Hepatocyte (in vitro differentiated cells): Measurements from ENCODE around the gene TSEN15. TPM values are rescaled to one million over a fixed set of nuclear protein-coding genes. Genes with fewer than 3 reads are reported as not detected.

Source experiments
- DNase-seq: peaks from one replicate; pipeline ENCODE4 v3.0.0-alpha.2; 2016; ENCODE audit warnings: low spot score
- H2AFZ ChIP-seq: fragments of 200-600 bp; sonication (generic); 2 replicates; pipeline ENCODE4 v1.6.0; 2016; ENCODE audit warnings: antibody characterized with exemption, mild to moderate bottlenecking
- H3K27ac ChIP-seq: fragments of 200-600 bp; sonication (generic); 2 replicates; pipeline ENCODE4 v1.5.1; 2016; ENCODE audit warnings: mild to moderate bottlenecking
- H3K27me3 ChIP-seq: fragments of 200-600 bp; sonication (generic); 2 replicates; pipeline ENCODE4 v1.6.1; 2016
- H3K36me3 ChIP-seq: fragments of 200-600 bp; sonication (generic); replicated peaks from 2 replicates; pipeline ENCODE4 v1.5.1; 2016; ENCODE audit warnings: low read depth; ENCODE audit not compliant: insufficient read depth
- H3K4me1 ChIP-seq: fragments of 200-600 bp; sonication (generic); 2 replicates; pipeline ENCODE4 v1.5.1; 2016; ENCODE audit warnings: mild to moderate bottlenecking, moderate library complexity; ENCODE audit not compliant: insufficient read depth
- H3K4me2 ChIP-seq: fragments of 200-600 bp; sonication (generic); 2 replicates; pipeline ENCODE4 v1.6.0; 2016
- H3K4me3 ChIP-seq: fragments of 200-600 bp; sonication (generic); 2 replicates; pipeline ENCODE4 v1.5.1; 2016; ENCODE audit warnings: mild to moderate bottlenecking
- H3K79me2 ChIP-seq: fragments of 200-600 bp; sonication (generic); 2 replicates; pipeline ENCODE4 v1.6.0; 2017; ENCODE audit warnings: mild to moderate bottlenecking
- H3K9me2 ChIP-seq: fragments of 200-600 bp; sonication (generic); replicated peaks from 2 replicates; pipeline ENCODE4 v1.6.0; 2017; ENCODE audit warnings: mild to moderate bottlenecking; ENCODE audit not compliant: insufficient read depth
- H3K9me3 ChIP-seq: fragments of 200-600 bp; sonication (generic); 2 replicates; pipeline ENCODE4 v1.5.1; 2016; ENCODE audit warnings: low read depth, mild to moderate bottlenecking
- H4K20me1 ChIP-seq: fragments of 200-600 bp; sonication (generic); 2 replicates; pipeline ENCODE4 v1.6.0; 2016; ENCODE audit warnings: mild to moderate bottlenecking; ENCODE audit not compliant: insufficient read depth, poor library complexity, severe bottlenecking
- EZH2 ChIP-seq: fragments of 200-600 bp; sonication (generic); IDR thresholded peaks from 2 replicates; pipeline ENCODE4 v1.6.1; 2016; ENCODE audit warnings: antibody characterized with exemption, mild to moderate bottlenecking, borderline replicate concordance
- EZH2phosphoT487 ChIP-seq: fragments of 200-600 bp; sonication (generic); IDR thresholded peaks from one replicate; pipeline ENCODE4 v1.6.1; 2018; ENCODE audit warnings: antibody characterized with exemption, mild to moderate bottlenecking, low read depth, moderate library complexity; ENCODE audit not compliant: unreplicated experiment, severe bottlenecking
- WGBS: methylation state at CpG from one replicate; pipeline ENCODE4 v1.1.6; 2016; ENCODE audit warnings: low lambda C conversion rate; ENCODE audit errors: missing lambda C conversion rate; 5-methylcytosine and 5-hydroxymethylcytosine counted together
- polyA plus RNA-seq: library from polyadenylated mRNA; unstranded; fragments of >200 nt; fragmentation: Nextera tagmentation; extraction: Ambion mirVana; gene quantifications from 2 replicates; pipeline ENCODE4 v1.2.1, GENCODE V29; 2016
- total RNA-seq: library from RNA; depleted of rRNA; stranded (reverse); fragments of >200 nt; gene quantifications from 2 replicates; pipeline ENCODE4 v1.2.3, GENCODE V29; 2014
- TF ChIP-seq, protein P1 (sequence below): fragments of 200-600 bp; sonication (generic); IDR thresholded peaks from 2 replicates; pipeline ENCODE4 v1.5.1; 2016; ENCODE audit warnings: antibody characterized with exemption, mild to moderate bottlenecking; ENCODE audit not compliant: poor library complexity

TSEN15 gene
- total and polyA plus RNA-seq, 2 experiments from 2014 or later = 35.7 to 46.5 TPM

DNA sequence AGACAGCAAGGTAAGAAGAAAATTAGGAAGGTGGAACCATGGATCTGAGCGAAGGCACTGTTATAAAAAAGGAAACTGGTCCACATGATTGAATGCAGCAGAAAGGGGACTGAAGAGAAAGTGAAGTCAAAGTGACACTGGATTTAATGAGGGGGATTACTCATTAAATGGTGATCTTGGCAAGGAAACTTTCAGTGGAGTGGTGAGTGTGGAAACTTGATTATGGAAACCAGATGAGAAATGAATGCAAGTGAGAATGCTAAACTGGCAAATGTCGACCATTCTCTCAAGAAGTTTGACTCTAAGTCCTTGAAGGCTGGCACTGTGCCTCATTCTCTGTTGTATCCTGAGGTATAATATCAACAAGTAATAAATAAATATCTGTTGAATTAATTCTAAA is 37.3 kb upstream of the TSEN15 start:
- 83% methylated on average over 2 of the region's 2 CpGs for WGBS
- no peaks in the 10 kb centered on the region for H3K27me3 ChIP-seq
- no peak overlapping the region for H3K4me3 ChIP-seq
- TF ChIP-seq, protein P1, sequence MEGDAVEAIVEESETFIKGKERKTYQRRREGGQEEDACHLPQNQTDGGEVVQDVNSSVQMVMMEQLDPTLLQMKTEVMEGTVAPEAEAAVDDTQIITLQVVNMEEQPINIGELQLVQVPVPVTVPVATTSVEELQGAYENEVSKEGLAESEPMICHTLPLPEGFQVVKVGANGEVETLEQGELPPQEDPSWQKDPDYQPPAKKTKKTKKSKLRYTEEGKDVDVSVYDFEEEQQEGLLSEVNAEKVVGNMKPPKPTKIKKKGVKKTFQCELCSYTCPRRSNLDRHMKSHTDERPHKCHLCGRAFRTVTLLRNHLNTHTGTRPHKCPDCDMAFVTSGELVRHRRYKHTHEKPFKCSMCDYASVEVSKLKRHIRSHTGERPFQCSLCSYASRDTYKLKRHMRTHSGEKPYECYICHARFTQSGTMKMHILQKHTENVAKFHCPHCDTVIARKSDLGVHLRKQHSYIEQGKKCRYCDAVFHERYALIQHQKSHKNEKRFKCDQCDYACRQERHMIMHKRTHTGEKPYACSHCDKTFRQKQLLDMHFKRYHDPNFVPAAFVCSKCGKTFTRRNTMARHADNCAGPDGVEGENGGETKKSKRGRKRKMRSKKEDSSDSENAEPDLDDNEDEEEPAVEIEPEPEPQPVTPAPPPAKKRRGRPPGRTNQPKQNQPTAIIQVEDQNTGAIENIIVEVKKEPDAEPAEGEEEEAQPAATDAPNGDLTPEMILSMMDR = no peak
- TF ChIP-seq EZH2 (no peak), EZH2phosphoT487 (no peak)
- H3K9me3 ChIP-seq = no peaks in the 10 kb centered on the region
- H3K79me2 ChIP-seq = no peaks in the 10 kb centered on the region
- H3K4me2 ChIP-seq = no peak overlapping the region
- no peaks in the 10 kb centered on the region for H3K9me2 ChIP-seq
- H4K20me1 ChIP-seq = no peaks in the 10 kb centered on the region
- no peak overlapping the region for H3K27ac ChIP-seq
- no peak for DNase-seq
- no peaks in the 10 kb centered on the region for H3K36me3 ChIP-seq
- H2AFZ ChIP-seq = no peak overlapping the region
- H3K4me1 ChIP-seq = no peaks in the 10 kb centered on the region

DNA sequence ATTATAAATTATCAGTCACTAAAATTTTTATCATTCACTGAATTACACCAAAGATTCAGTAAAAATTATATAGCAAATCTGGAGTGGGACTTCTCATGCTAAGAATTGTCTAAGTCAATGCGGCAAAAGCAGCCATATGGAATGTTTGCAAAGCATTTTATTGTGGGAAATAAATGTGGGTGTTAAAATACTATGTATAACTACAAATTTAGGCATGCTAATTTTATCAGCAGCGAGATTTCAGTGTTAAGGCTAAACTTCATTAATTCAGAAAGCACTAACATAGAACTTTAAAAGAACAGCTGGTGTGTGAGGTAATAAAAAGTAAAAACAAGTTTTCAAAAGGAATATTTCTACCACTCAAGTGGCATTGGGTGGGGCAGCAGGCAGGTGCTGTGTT is 35.4 kb upstream of the TSEN15 start:
- TF ChIP-seq, protein P1 = no peak
- no peak for TF ChIP-seq EZH2
- TF ChIP-seq EZH2phosphoT487 = no peak
- Histone ChIP-seq H3K27ac (no peak overlapping the region), H3K9me2 (no peaks in the 10 kb centered on the region), H3K4me2 (no peak overlapping the region), H3K36me3 (no peaks in the 10 kb centered on the region), H3K9me3 (no peaks in the 10 kb centered on the region), H2AFZ (no peak overlapping the region), H3K4me1 (no peaks in the 10 kb centered on the region), H3K27me3 (no peaks in the 10 kb centered on the region), H4K20me1 (no peaks in the 10 kb centered on the region), H3K79me2 (no peaks in the 10 kb centered on the region), H3K4me3 (no peak overlapping the region)
- 90% methylated on average over 2 of the region's 2 CpGs for WGBS
- no peak for DNase-seq

DNA sequence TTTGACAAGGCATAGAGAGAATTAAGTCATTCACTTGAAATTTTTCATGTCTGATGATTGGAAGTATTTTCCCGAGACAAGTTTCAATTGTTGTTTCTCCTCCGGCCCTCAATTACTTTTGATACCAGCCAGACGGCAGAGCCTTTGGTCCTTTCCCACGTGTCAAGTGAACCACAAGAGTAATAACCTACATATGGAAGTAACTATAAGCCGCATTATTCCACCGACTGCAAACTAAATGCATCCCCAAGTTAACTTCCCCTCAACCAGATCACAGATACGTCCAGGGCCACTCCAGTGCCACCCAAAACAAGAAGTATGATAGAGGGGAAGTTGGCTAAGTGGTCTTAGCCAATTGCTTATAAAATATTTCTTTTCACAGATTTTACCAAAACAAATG is 34.2 kb upstream of the TSEN15 start:
- Histone ChIP-seq H3K27ac (no peak overlapping the region), H3K9me2 (no peaks in the 10 kb centered on the region), H4K20me1 (no peaks in the 10 kb centered on the region), H3K4me1 (no peaks in the 10 kb centered on the region), H3K36me3 (no peaks in the 10 kb centered on the region), H3K79me2 (no peaks in the 10 kb centered on the region), H3K4me3 (no peak overlapping the region), H2AFZ (no peak overlapping the region), H3K27me3 (no peaks in the 10 kb centered on the region), H3K9me3 (no peaks in the 10 kb centered on the region), H3K4me2 (no peak overlapping the region)
- 79% methylated on average over 7 of the region's 7 CpGs for WGBS
- no peak for DNase-seq
- TF ChIP-seq EZH2phosphoT487 = no peak
- TF ChIP-seq, protein P1 = no peak

DNA sequence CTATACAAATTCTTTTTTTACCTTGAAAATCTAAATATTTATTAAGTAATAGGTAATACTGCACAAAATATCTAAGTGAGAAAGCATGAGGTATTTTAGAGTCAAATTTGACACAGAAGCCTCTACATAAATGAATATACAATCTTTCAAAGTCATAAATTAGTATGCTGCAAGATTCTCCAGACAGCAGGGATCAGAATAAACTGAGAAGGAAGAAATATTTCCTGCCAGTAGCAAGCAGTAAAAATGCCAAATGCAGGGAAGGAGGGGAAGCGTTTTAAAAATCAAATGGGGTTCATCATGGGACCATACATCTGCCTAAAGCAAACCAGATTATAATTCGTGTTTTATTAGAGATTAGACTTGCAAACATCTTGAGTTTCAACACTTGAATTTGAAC is 32.9 kb upstream of the TSEN15 start:
- H3K9me3 ChIP-seq = no peaks in the 10 kb centered on the region
- no peak overlapping the region for H3K4me2 ChIP-seq
- H3K36me3 ChIP-seq = no peaks in the 10 kb centered on the region
- no peak for DNase-seq
- no peak overlapping the region for H3K4me3 ChIP-seq
- no peak for TF ChIP-seq EZH2phosphoT487
- H3K9me2 ChIP-seq = no peaks in the 10 kb centered on the region
- no peaks in the 10 kb centered on the region for H4K20me1 ChIP-seq
- no peak overlapping the region for H3K27ac ChIP-seq
- 54% methylated on average over 2 of the region's 2 CpGs for WGBS
- H3K79me2 ChIP-seq = no peaks in the 10 kb centered on the region
- H3K4me1 ChIP-seq = no peaks in the 10 kb centered on the region
- H3K27me3 ChIP-seq = no peaks in the 10 kb centered on the region
- no peak overlapping the region for H2AFZ ChIP-seq
